Keratinocyte (primary cell): Measurements from ENCODE around the gene POLDIP2. TPM values are rescaled to one million over a fixed set of nuclear protein-coding genes. Genes with fewer than 3 reads are reported as not detected.

Source experiments
- DNase-seq: peaks from one replicate; pipeline ENCODE4 v3.0.0-alpha.2; 2011; ENCODE audit warnings: low read depth, missing footprints, low spot score
- FAIRE-seq: peaks from 2 replicates; lab custom pipeline; 2011; peaks lifted over from hg19 to GRCh38; lab: Jason Lieb, UNC
- H2AFZ ChIP-seq: 2 replicates; pipeline ENCODE4 v1.6.0; 2012; ENCODE audit warnings: low read length, control low read depth, inconsistent platforms; ENCODE audit not compliant: control insufficient read depth
- H3K27ac ChIP-seq: 2 replicates; pipeline ENCODE4 v1.5.1; 2011; ENCODE audit warnings: low read length; ENCODE audit not compliant: control insufficient read depth, insufficient read depth
- H3K27me3 ChIP-seq: 3 replicates; pipeline ENCODE4 v1.6.0; 2011; ENCODE audit warnings: low read length; ENCODE audit not compliant: control insufficient read depth, insufficient read depth; ENCODE audit errors: extremely low read depth
- H3K36me3 ChIP-seq, 2 experiments: 2 replicates in 1 of 2; 3 replicates in 1 of 2; pipeline ENCODE4 v1.5.1; 2011; ENCODE audit warnings: low read length in 2 of 2, mild to moderate bottlenecking in 1 of 2; ENCODE audit not compliant: control insufficient read depth in 2 of 2, insufficient read depth in 2 of 2; ENCODE audit errors: extremely low read depth in 1 of 2
- H3K4me1 ChIP-seq: 3 replicates; pipeline ENCODE4 v1.5.1; 2011; ENCODE audit warnings: low read length; ENCODE audit not compliant: control insufficient read depth, insufficient read depth; ENCODE audit errors: extremely low read depth
- H3K4me2 ChIP-seq: 3 replicates; pipeline ENCODE4 v1.6.0; 2011; ENCODE audit warnings: low read depth, low read length; ENCODE audit not compliant: control insufficient read depth, insufficient read depth; ENCODE audit errors: extremely low read depth
- H3K4me3 ChIP-seq, 3 experiments: fragments of 200-600 bp in 1 of 3; sonication (generic) in 1 of 3; 2 replicates in 2 of 3; 3 replicates in 1 of 3; pipeline ENCODE4 v1.5.1; 2011 to 2016; ENCODE audit warnings: low read length in 3 of 3, mild to moderate bottlenecking in 3 of 3, control low read depth in 2 of 3, inconsistent platforms in 1 of 3, low read depth in 1 of 3, mixed read lengths in 1 of 3, mixed run types in 1 of 3, moderate library complexity in 1 of 3; ENCODE audit not compliant: control insufficient read depth in 2 of 3, insufficient read depth in 2 of 3; ENCODE audit errors: extremely low read depth in 1 of 3
- H3K79me2 ChIP-seq: 2 replicates; pipeline ENCODE4 v1.6.0; 2012; ENCODE audit warnings: low read length; ENCODE audit not compliant: control insufficient read depth, insufficient read depth
- H3K9ac ChIP-seq: 3 replicates; pipeline ENCODE4 v1.6.0; 2011; ENCODE audit warnings: low read length; ENCODE audit not compliant: control insufficient read depth, insufficient read depth; ENCODE audit errors: extremely low read depth
- H3K9me1 ChIP-seq: 3 replicates; pipeline ENCODE4 v1.6.0; 2011; ENCODE audit warnings: low read length; ENCODE audit not compliant: control insufficient read depth, insufficient read depth; ENCODE audit errors: extremely low read depth
- H3K9me3 ChIP-seq: 2 replicates; pipeline ENCODE4 v1.5.1; 2012; ENCODE audit warnings: low read depth, low read length; ENCODE audit not compliant: control insufficient read depth
- H4K20me1 ChIP-seq: 3 replicates; pipeline ENCODE4 v1.6.0; 2011; ENCODE audit warnings: low read length; ENCODE audit not compliant: control insufficient read depth, insufficient read depth; ENCODE audit errors: extremely low read depth
- EZH2 ChIP-seq: IDR thresholded peaks from one replicate; pipeline ENCODE4 v1.6.1; 2012; ENCODE audit warnings: inconsistent platforms, mild to moderate bottlenecking, low read length, moderate library complexity
- dilution Hi-C: fragments of 300-500 bp; cut with MboI; formaldehyde crosslinking; loops from one replicate; pipeline ENCODE4 v1.7.0; 2020; ENCODE audit warnings: low sequenced_read_pairs; ENCODE audit not compliant: extremely low pct_ligation_motif_present
- polyA plus RNA-seq, 5 experiments: library from polyadenylated mRNA; depleted of rRNA in 3 of 5; stranded (reverse) in 3 of 5; stranded (forward) in 1 of 5; unstranded in 1 of 5; fragments of >200 nt; gene quantifications; 1 replicate in 1 of 5; 2 replicates in 3 of 5; 3 replicates in 1 of 5; pipeline versions ENCODE4 v1.2.1 to v1.2.3, GENCODE V29; 2011 to 2012; ENCODE audit warnings: missing spikeins in 2 of 5, low read depth in 1 of 5, low replicate concordance in 1 of 5
- TF ChIP-seq, protein P1 (sequence below), 3 experiments: IDR thresholded peaks in 1 of 3; conservative IDR thresholded peaks in 1 of 3; optimal IDR thresholded peaks in 1 of 3; 2 replicates in 2 of 3; 3 replicates in 1 of 3; pipeline versions ENCODE3 to v1.5.1; 2011; ENCODE audit warnings: low read length in 3 of 3, mild to moderate bottlenecking in 3 of 3, moderate library complexity in 2 of 3, control low read depth in 1 of 3, inconsistent platforms in 1 of 3; ENCODE audit not compliant: insufficient read depth in 2 of 3; ENCODE audit errors: extremely low read depth in 1 of 3

Gene POLDIP2
- polyA plus RNA-seq, 1 donor (not counting 4 experiments of a cell fraction or from before 2014, with no cell fraction given), result 90.2 TPM

DNA sequence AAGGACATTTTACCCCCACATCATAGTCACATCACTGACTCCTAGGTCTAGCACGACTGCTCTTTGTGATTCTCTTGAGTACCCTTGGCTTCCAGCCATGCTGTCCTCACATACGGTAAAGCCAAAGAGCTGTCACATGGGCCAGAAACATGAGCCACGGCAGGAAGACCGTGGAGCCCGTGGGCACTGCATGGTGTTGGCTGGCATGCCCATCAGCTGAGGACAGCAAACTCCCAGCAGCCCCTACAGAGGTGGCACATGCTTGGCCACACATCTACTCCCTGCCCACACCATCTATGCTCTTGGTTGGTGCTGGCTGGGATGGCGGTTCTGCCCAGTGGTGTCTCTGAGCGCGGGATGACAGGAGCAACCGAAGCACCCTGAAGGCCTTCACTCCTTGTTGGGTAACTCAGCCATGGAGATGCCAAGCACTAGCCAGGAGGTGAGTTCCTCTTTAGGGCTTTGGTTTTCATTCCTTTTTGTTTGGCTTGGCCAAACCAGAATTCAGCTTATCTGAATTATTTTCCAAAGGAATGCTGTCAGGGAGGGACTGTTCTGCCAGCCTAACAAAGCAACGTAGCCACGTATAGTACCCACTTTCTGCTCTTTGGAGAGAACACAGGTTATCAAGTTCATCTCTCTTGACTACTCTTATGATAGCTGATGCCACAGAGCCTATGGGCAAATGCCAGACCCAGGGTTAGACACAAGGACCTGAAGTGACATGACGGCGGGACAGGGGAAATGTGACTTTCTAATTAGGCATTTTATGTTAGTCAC, 11.7 kb downstream of the POLDIP2 start:
- H2AFZ ChIP-seq, result no peak overlapping the region
- FAIRE-seq, result peak; percentile 72
- H3K27ac ChIP-seq, result peak overlapping the region; percentile 58
- no peaks in the 10 kb centered on the region for H4K20me1 ChIP-seq
- H3K9ac ChIP-seq, result no peak overlapping the region
- no peak overlapping the region for H3K4me2 ChIP-seq
- TF ChIP-seq, protein P1, sequence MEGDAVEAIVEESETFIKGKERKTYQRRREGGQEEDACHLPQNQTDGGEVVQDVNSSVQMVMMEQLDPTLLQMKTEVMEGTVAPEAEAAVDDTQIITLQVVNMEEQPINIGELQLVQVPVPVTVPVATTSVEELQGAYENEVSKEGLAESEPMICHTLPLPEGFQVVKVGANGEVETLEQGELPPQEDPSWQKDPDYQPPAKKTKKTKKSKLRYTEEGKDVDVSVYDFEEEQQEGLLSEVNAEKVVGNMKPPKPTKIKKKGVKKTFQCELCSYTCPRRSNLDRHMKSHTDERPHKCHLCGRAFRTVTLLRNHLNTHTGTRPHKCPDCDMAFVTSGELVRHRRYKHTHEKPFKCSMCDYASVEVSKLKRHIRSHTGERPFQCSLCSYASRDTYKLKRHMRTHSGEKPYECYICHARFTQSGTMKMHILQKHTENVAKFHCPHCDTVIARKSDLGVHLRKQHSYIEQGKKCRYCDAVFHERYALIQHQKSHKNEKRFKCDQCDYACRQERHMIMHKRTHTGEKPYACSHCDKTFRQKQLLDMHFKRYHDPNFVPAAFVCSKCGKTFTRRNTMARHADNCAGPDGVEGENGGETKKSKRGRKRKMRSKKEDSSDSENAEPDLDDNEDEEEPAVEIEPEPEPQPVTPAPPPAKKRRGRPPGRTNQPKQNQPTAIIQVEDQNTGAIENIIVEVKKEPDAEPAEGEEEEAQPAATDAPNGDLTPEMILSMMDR (optimal IDR thresholded peaks at IDR 0.05 in 1 of 3, IDR thresholded peaks at IDR 0.05 in 1 of 3, conservative IDR thresholded peaks at IDR 0.05 in 1 of 3; ENCODE audit: extremely low read depth in 1 of 3, insufficient read depth in 2 of 3, low read length in 3 of 3), result no peak
- TF ChIP-seq EZH2, result no peak
- no peaks in the 10 kb centered on the region for H3K9me1 ChIP-seq
- H3K79me2 ChIP-seq, result peaks cover 6% of the 10 kb centered on the region
- H3K9me3 ChIP-seq, result no peaks in the 10 kb centered on the region
- no peak for DNase-seq
- H3K36me3 ChIP-seq, result peaks cover 56 to 61% of the 10 kb centered on the region in 2 experiments
- H3K4me1 ChIP-seq, result peaks cover 29% of the 10 kb centered on the region
- H3K4me3 ChIP-seq, result no peak overlapping the region
- dilution Hi-C loops, result no loop called here
- no peaks in the 10 kb centered on the region for H3K27me3 ChIP-seq

DNA sequence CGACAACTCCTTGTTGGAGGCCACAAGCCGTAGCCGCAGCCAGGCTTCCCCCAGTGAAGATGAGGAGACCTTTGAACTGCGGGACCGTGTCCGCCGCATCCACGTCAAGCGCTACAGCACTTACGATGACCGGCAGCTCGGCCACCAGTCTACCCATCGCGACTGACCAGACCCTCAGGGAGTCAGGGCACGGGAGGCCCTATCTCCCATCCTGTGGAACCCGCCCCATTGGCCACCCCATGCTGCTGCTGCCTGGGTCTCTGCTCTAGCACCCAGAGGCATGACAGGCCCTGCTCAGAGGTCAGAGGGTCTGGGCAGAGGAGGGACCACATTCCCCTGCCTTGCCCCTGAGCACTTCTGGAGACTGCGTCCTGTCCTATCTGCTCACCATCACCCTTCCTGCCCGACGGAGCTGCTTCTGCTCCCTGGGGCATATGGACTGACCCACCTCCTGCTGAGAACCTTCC, 12.9 kb downstream of the POLDIP2 start:
- Histone ChIP-seq H4K20me1 (peaks cover 3% of the 10 kb centered on the region), H3K27ac (no peak overlapping the region), H3K36me3 (peaks cover 64 to 68% of the 10 kb centered on the region in 2 experiments), H3K4me1 (peaks cover 30% of the 10 kb centered on the region), H3K27me3 (no peaks in the 10 kb centered on the region), H3K9ac (no peak overlapping the region), H2AFZ (no peak overlapping the region), H3K4me2 (no peak overlapping the region), H3K9me1 (peaks cover under 1% of the 10 kb centered on the region), H3K79me2 (peaks cover 16% of the 10 kb centered on the region), H3K4me3 (no peak overlapping the region), H3K9me3 (no peaks in the 10 kb centered on the region)
- no peak for DNase-seq
- no peak for TF ChIP-seq EZH2
- TF ChIP-seq, protein P1 (optimal IDR thresholded peaks at IDR 0.05 in 1 of 3, IDR thresholded peaks at IDR 0.05 in 1 of 3, conservative IDR thresholded peaks at IDR 0.05 in 1 of 3; ENCODE audit: extremely low read depth in 1 of 3, insufficient read depth in 2 of 3, low read length in 3 of 3), result no peak
- dilution Hi-C loops, result no loop called here
- no peak for FAIRE-seq
